ENCODE measurements around the gene WNT7A.

Gene WNT7A

GRCh38 chr3:13844286-13844685, 35.6 kb downstream of the WNT7A start:
- no peak for DNase-seq

- no peak for DNase-seq
These were observed 36.5 kb downstream of the WNT7A start for GRCh38 chr3:13843351-13843750.

- no peak for DNase-seq
These were observed 37.6 kb downstream of the WNT7A start for GRCh38 chr3:13842226-13842625.

GRCh38 chr3:13841826-13842225, 38.0 kb downstream of the WNT7A start:
- no peak for DNase-seq

- DNase-seq, result no peak
These were observed 38.7 kb downstream of the WNT7A start for GRCh38 chr3:13841141-13841540.

GRCh38 chr3:13840456-13840855, 39.4 kb downstream of the WNT7A start:
- no peak for DNase-seq

GRCh38 chr3:13839726-13840340, 40.0 kb downstream of the WNT7A start:
- DNase-seq, result no peak

GRCh38 chr3:13839253-13839652, 40.6 kb downstream of the WNT7A start:
- no peak for DNase-seq

GRCh38 chr3:13838421-13838820, 41.5 kb downstream of the WNT7A start:
- no peak for DNase-seq

- DNase-seq, result no peak
These were observed 42.1 kb downstream of the WNT7A start for GRCh38 chr3:13837751-13838150.

GRCh38 chr3:13836658-13837587, 42.9 kb downstream of the WNT7A start:
- no peak for DNase-seq

GRCh38 chr3:13835246-13835645, 44.6 kb downstream of the WNT7A start:
- no peak for DNase-seq

GRCh38 chr3:13834258-13835035, 45.4 kb downstream of the WNT7A start:
- DNase-seq, result no peak

- DNase-seq, result no peak
These were observed 46.2 kb downstream of the WNT7A start for GRCh38 chr3:13833506-13834257.

GRCh38 chr3:13832130-13832529, 47.7 kb downstream of the WNT7A start:
- DNase-seq, result no peak

GRCh38 chr3:13831386-13831996, 48.4 kb downstream of the WNT7A start:
- DNase-seq, result no peak

- no peak for DNase-seq
These were observed 50.6 kb downstream of the WNT7A start for GRCh38 chr3:13829311-13829710.

- DNase-seq, result no peak
These were observed 51.2 kb downstream of the WNT7A start for GRCh38 chr3:13828501-13829265.

GRCh38 chr3:13827699-13828098, 52.2 kb downstream of the WNT7A start:
- DNase-seq, result no peak

GRCh38 chr3:13827256-13827655, 52.6 kb downstream of the WNT7A start:
- DNase-seq, result no peak

- DNase-seq, result no peak
These were observed 53.2 kb downstream of the WNT7A start for GRCh38 chr3:13826672-13827071.

- no peak for DNase-seq
These were observed 54.0 kb downstream of the WNT7A start for GRCh38 chr3:13825821-13826220.

Data from SHP77 treated with DMSO at 0.1 percent for 48 hours (cell line).